Right lobe of liver (tissue), 6 donors: Measurements from ENCODE around the gene FERD3L. TPM values are rescaled to one million over a fixed set of nuclear protein-coding genes. Genes with fewer than 3 reads are reported as not detected.
A peak's percentile ranks its signal among the peaks of the same experiment; 100 is the strongest.

Experiments
- ATAC-seq, 4 donors: fragments of 200-7000 bp; cut with Tn5 transposase; one replicate each; pipeline ENCODE4 v1.9.1; 2020; ENCODE audit warnings: mild to moderate bottlenecking in 4 of 4, moderate library complexity in 4 of 4
- DNase-seq, 3 donors: peaks; one replicate each; pipeline ENCODE4 v3.0.0-alpha.2; 2020
- H3K27ac ChIP-seq, 3 donors: fragments of 200-600 bp; one replicate each; pipeline ENCODE4 v1.8.0; 2022
- H3K27me3 ChIP-seq, 2 donors: fragments of 200-600 bp; one replicate each; pipeline ENCODE4 v1.8.0; 2022
- H3K36me3 ChIP-seq, 4 donors: fragments of 200-600 bp; sonication (generic) in 1 of 4; one replicate each; pipeline versions ENCODE4 v1.5.1 to v1.8.0; 2017 to 2022; ENCODE audit warnings: control low read depth in 1 of 4
- H3K4me1 ChIP-seq, 4 donors: fragments of 200-600 bp; sonication (generic) in 1 of 4; one replicate each; pipeline versions ENCODE4 v1.5.1 to v1.8.0; 2017 to 2022; ENCODE audit warnings: control low read depth in 1 of 4
- H3K4me3 ChIP-seq, 3 donors: fragments of 200-600 bp; one replicate each; pipeline ENCODE4 v1.8.0; 2022
- H3K9me3 ChIP-seq, 4 donors: fragments of 200-600 bp; sonication (generic) in 1 of 4; one replicate each; pipeline versions ENCODE4 v1.5.1 to v1.8.0; 2017 to 2022; ENCODE audit warnings: control low read depth in 1 of 4
- CTCF ChIP-seq, 4 donors: fragments of 200-600 bp in 3 of 4; fragments of 450-650 bp in 1 of 4; IDR thresholded peaks; one replicate each; pipeline versions ENCODE4 v1.5.1 to v1.8.0; 2016 to 2022; ENCODE audit warnings: antibody characterized with exemption in 4 of 4, mild to moderate bottlenecking in 2 of 4
- POLR2A ChIP-seq: fragments of 450-650 bp; IDR thresholded peaks from one replicate; pipeline ENCODE4 v1.6.1; 2017; ENCODE audit warnings: antibody characterized with exemption, mild to moderate bottlenecking
- WGBS: methylation state at CpG from one replicate; pipeline ENCODE4 v1.1.6; 2018; ENCODE audit warnings: low coverage, low lambda C conversion rate; ENCODE audit not compliant: insufficient coverage; ENCODE audit errors: missing lambda C conversion rate; 5-methylcytosine and 5-hydroxymethylcytosine counted together
- intact Hi-C, 2 donors: fragments of 100-400 bp; cut with DNase I; formaldehyde crosslinking; loops; one replicate each; pipeline versions ENCODE4 v1.11.2 to v1.14.1; 2022
- total RNA-seq, 6 experiments: library from RNA; depleted of rRNA in 2 of 6; stranded (reverse); fragments of >200 nt in 2 of 6; fragmentation: NEBNext Ultra II Directional in 3 of 6; extraction: Animal tissue kit (Norgen Biotek cat#: 25700) in 3 of 6; gene quantifications; one replicate each; pipeline versions ENCODE4 v1.1.0 to v1.2.4, GENCODE V29; 2016 to 2023
- donor health status: DM: no; HTN: yes; CAD: no.
- donor health status: DM: no; HTN: no; CAD: no.
- donor health status: DM: no; HTN: no; CAD: no.
- donor health status: DM: no; HTN: yes; CAD: no.
- donor health status: DM: no; HTN: yes; CAD: no.

FERD3L gene
- total RNA-seq, 6 experiments from 2014 or later = not detected

GRCh38 chr7:19109000-19109946, 35.9 kb downstream of the FERD3L start:
- intact Hi-C loops = no loop called here
- WGBS = 8% methylated on average over 11 of the region's 11 CpGs
- Histone ChIP-seq H3K36me3 (no peaks in the 10 kb centered on the region), H3K4me1 (peaks cover 0 to 5% (median 0%) of the 10 kb centered on the region in 4 donors), H3K9me3 (no peaks in the 10 kb centered on the region), H3K4me3 (no peak overlapping the region), H3K27ac (no peak overlapping the region), H3K27me3 (peaks cover 0 to 27% of the 10 kb centered on the region in 2 donors)
- ATAC-seq (no peak), DNase-seq (no peak)
- TF ChIP-seq CTCF (IDR thresholded peaks at IDR 0.05) (no peak), POLR2A (no peak)

- H3K4me1 ChIP-seq = peaks cover 0 to 5% (median 0%) of the 10 kb centered on the region in 4 donors
- WGBS = 3% methylated on average over 32 of the region's 48 CpGs
- H3K36me3 ChIP-seq = no peaks in the 10 kb centered on the region
- DNase-seq (no peak), ATAC-seq (peak in 3 of 4 donors; percentile 35 to 45 (median 42))
- H3K4me3 ChIP-seq = no peak overlapping the region
- TF ChIP-seq POLR2A = no peak
- TF ChIP-seq CTCF (IDR thresholded peaks at IDR 0.05) = no peak
- intact Hi-C loops = no loop called here
- H3K9me3 ChIP-seq = no peaks in the 10 kb centered on the region
- no peak overlapping the region for H3K27ac ChIP-seq
- H3K27me3 ChIP-seq = peaks cover 0 to 20% of the 10 kb centered on the region in 2 donors
Observed at GRCh38 chr7:19107356-19108146, 37.7 kb downstream of the FERD3L start.

GRCh38 chr7:19107081-19107355, 38.2 kb downstream of the FERD3L start:
- no peak for DNase-seq
- peaks cover 0 to 5% (median 0%) of the 10 kb centered on the region in 4 donors for H3K4me1 ChIP-seq
- peak in 1 of 4 donors; percentile 20 for ATAC-seq
- no peak overlapping the region for H3K4me3 ChIP-seq
- no peak overlapping the region for H3K27ac ChIP-seq
- no peaks in the 10 kb centered on the region for H3K9me3 ChIP-seq
- intact Hi-C loops = no loop called here
- H3K27me3 ChIP-seq = peaks cover 0 to 15% of the 10 kb centered on the region in 2 donors
- TF ChIP-seq POLR2A (no peak), CTCF (IDR thresholded peaks at IDR 0.05) (no peak)
- 2% methylated on average over 6 of the region's 6 CpGs for WGBS
- H3K36me3 ChIP-seq = no peaks in the 10 kb centered on the region

DNA sequence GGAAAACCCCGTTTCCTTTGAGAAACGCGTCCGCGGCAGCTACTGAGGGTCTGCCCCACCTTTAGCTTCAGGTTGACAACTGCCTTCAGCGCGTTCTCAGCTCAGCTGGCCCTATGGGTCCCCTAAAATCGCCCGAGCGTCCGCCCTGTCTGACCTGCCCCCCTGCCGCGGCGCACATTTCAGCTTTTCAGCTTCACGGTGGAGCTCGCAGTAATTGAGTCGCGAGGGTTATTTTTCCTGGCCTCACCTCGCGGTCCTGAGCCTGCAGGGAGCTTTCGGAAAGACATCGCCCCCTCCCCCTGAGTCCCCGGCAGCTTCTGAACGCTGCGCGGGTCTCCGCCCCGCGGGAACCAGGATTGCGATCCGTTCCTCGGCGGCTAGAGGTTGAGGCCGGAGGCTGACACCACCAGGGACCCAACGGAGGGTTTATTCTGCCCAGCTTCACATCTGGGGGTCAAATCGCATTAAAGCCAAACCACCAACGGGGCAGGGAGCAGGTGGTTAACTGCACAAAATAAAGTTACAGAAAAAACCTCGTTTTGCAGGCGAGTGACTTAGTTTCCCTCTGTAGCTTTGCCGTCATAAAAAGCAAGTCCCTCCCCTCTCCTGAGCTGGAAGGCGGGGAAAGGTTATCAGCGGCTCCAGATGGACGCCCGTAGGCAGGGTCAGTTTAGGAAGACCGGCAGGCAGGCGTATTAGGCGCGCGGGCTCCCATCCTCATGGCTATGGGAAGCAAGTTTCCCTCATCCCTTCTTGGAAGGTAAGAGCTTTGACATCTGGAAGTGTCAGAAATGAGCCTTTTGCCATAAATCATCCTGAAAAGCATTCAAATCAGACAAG, 38.8 kb downstream of the FERD3L start:
- DNase-seq (peak in 1 of 3 donors; percentile 18), ATAC-seq (no peak)
- intact Hi-C loops = no loop called here
- TF ChIP-seq POLR2A = no peak
- TF ChIP-seq CTCF (IDR thresholded peaks at IDR 0.05) = no peak
- Histone ChIP-seq H3K4me1 (peaks cover 0 to 5% (median 0%) of the 10 kb centered on the region in 4 donors), H3K27me3 (peaks cover 0 to 15% of the 10 kb centered on the region in 2 donors), H3K4me3 (no peak overlapping the region), H3K27ac (no peak overlapping the region), H3K36me3 (no peaks in the 10 kb centered on the region), H3K9me3 (no peaks in the 10 kb centered on the region)
- WGBS = 5% methylated on average over 45 of the region's 49 CpGs
